GM19238 (cell line): ENCODE data around the gene ALDH9A1.
"Not testable (repeated sequence)": the region's sequence is repeated elsewhere in the genome, so short reads cannot be mapped to it uniquely, and the experiment has no call there.

Experiments used
- DNase-seq: peaks from one replicate; pipeline ENCODE4 v3.0.0; 2011; ENCODE audit warnings: low spot score; ENCODE audit not compliant: insufficient read length

The ALDH9A1 gene

GRCh38 chr1:165686971-165687433, 11.4 kb downstream of the ALDH9A1 start:
- DNase-seq, result no peak

- DNase-seq, result no peak
Measured at GRCh38 chr1:165686121-165686970, 12.0 kb downstream of the ALDH9A1 start.

GRCh38 chr1:165683848-165684485, 14.4 kb downstream of the ALDH9A1 start:
- no peak for DNase-seq

GRCh38 chr1:165680773-165681172, 17.6 kb downstream of the ALDH9A1 start:
- DNase-seq, result not testable (repeated sequence)

GRCh38 chr1:165680303-165680702, 18.1 kb downstream of the ALDH9A1 start:
- DNase-seq, result no peak

- DNase-seq, result no peak
Measured at GRCh38 chr1:165679282-165680036, 18.9 kb downstream of the ALDH9A1 start.

GRCh38 chr1:165678509-165678908, 19.9 kb downstream of the ALDH9A1 start:
- no peak for DNase-seq

- no peak for DNase-seq
Measured at GRCh38 chr1:165675794-165676193, 22.6 kb downstream of the ALDH9A1 start.

GRCh38 chr1:165674599-165674998, 23.8 kb downstream of the ALDH9A1 start:
- DNase-seq, result no peak

GRCh38 chr1:165671526-165671925, 26.8 kb downstream of the ALDH9A1 start:
- no peak for DNase-seq

GRCh38 chr1:165668184-165668583, 30.2 kb downstream of the ALDH9A1 start:
- no peak for DNase-seq

GRCh38 chr1:165666152-165666825, 32.1 kb downstream of the ALDH9A1 start:
- DNase-seq, result no peak

- no peak for DNase-seq
Measured at GRCh38 chr1:165662186-165662585, 36.2 kb downstream of the ALDH9A1 start.

- DNase-seq, result no peak
Measured at GRCh38 chr1:165661703-165662102, 36.7 kb downstream of the ALDH9A1 start.

- no peak for DNase-seq
Measured at GRCh38 chr1:165659581-165659895, 38.8 kb downstream of the ALDH9A1 start.

GRCh38 chr1:165658766-165659580, 39.4 kb downstream of the ALDH9A1 start:
- DNase-seq, result not testable (repeated sequence)

GRCh38 chr1:165650981-165651625, 47.3 kb downstream of the ALDH9A1 start:
- DNase-seq, result no peak

- DNase-seq, result no peak
Measured at GRCh38 chr1:165648919-165649572, 49.3 kb downstream of the ALDH9A1 start.

GRCh38 chr1:165647970-165648369, 50.4 kb downstream of the ALDH9A1 start:
- DNase-seq, result no peak

- no peak for DNase-seq
Measured at GRCh38 chr1:165647517-165647916, 50.8 kb downstream of the ALDH9A1 start.
